ENCODE measurements around the gene JMJD4. TPM values are rescaled to one million over a fixed set of nuclear protein-coding genes. Genes with fewer than 3 reads are reported as not detected.

The JMJD4 gene
- total RNA-seq, 1 donor: 10.5 TPM

DNA sequence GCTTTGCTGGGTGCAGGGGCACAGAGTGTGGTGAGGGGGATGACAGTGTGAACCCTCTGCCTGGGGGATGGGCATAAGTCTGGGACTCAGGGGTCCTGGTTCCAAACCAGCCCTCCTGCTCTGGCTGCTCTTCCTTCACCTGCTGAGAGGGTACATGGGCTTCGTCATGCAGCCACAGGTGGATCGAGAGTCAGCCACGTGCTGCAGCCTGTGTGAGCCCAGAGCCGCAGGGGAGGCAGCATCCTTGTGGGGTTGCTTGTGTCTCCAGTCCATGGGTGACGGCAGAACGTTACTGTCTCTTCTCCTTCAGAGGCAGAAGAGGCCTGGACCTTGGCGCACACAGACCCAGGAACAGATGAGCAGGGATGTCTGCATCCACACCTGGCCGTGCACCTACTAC is 12.3 kb upstream of the JMJD4 start:
- no peak overlapping the region for H3K4me3 ChIP-seq (ENCODE audit: low read length)
- H3K9me3 ChIP-seq (ENCODE audit: low read depth, low read length): no peaks in the 10 kb centered on the region
- no peaks in the 10 kb centered on the region for H3K27me3 ChIP-seq (ENCODE audit: insufficient read depth, low read length)
- peaks cover 10% of the 10 kb centered on the region for H3K4me1 ChIP-seq (ENCODE audit: insufficient read depth, low read length)

GRCh38 chr1:227746676-227747075 is 11.6 kb upstream of the JMJD4 start:
- no peaks in the 10 kb centered on the region for H3K27me3 ChIP-seq (ENCODE audit: insufficient read depth, low read length)
- H3K9me3 ChIP-seq (ENCODE audit: low read depth, low read length): no peaks in the 10 kb centered on the region
- peaks cover 10% of the 10 kb centered on the region for H3K4me1 ChIP-seq (ENCODE audit: insufficient read depth, low read length)
- no peak overlapping the region for H3K4me3 ChIP-seq (ENCODE audit: low read length)

DNA sequence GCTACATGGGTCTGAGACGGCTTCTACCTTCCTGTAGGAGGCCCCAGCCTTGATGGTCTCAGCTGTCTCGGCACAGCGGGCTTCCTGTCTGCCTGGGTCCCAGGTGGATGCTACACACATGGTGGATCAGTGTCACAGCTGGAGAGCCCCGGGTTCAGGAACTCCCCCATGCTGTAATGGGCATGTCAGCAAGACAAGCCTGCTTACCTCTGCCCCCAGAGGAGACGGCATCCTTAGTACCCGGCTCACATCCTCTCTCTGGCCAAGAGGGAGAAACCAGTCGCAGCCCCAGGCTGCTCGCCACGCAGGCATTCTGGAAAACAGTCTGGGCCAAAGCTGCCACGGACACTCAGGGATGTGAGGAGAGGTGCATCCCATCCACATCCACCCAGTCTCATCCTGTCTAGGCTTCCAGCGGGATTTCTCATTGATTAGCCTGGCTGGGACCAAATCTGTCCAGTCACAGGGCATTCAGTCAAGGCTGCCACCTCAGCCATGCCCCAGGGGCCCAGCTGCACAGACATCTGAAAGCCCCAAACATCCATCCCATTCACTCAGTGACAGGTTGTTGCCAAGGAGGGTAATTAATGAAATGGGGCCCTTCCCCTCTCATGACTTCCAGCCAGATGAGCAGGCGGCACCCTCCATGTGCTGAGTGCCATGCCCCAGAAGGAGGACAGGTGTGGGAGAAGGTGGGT is 10.6 kb upstream of the JMJD4 start:
- Histone ChIP-seq H3K4me1 (ENCODE audit: insufficient read depth, low read length) (peaks cover 10% of the 10 kb centered on the region), H3K27me3 (ENCODE audit: insufficient read depth, low read length) (no peaks in the 10 kb centered on the region), H3K9me3 (ENCODE audit: low read depth, low read length) (no peaks in the 10 kb centered on the region), H3K4me3 (ENCODE audit: low read length) (no peak overlapping the region)

- no peak overlapping the region for H3K4me3 ChIP-seq (ENCODE audit: low read length)
- peaks cover 10% of the 10 kb centered on the region for H3K4me1 ChIP-seq (ENCODE audit: insufficient read depth, low read length)
- H3K27me3 ChIP-seq (ENCODE audit: insufficient read depth, low read length): no peaks in the 10 kb centered on the region
- H3K9me3 ChIP-seq (ENCODE audit: low read depth, low read length): no peaks in the 10 kb centered on the region
Observed at GRCh38 chr1:227744668-227745067, 9.6 kb upstream of the JMJD4 start.

GRCh38 chr1:227742738-227743715 is 7.9 kb upstream of the JMJD4 start:
- no peak overlapping the region for H3K4me3 ChIP-seq (ENCODE audit: low read length)
- H3K4me1 ChIP-seq (ENCODE audit: insufficient read depth, low read length): peaks cover 6% of the 10 kb centered on the region
- no peaks in the 10 kb centered on the region for H3K9me3 ChIP-seq (ENCODE audit: low read depth, low read length)
- no peaks in the 10 kb centered on the region for H3K27me3 ChIP-seq (ENCODE audit: insufficient read depth, low read length)

- no peaks in the 10 kb centered on the region for H3K9me3 ChIP-seq (ENCODE audit: low read depth, low read length)
- peaks cover 7% of the 10 kb centered on the region for H3K4me1 ChIP-seq (ENCODE audit: insufficient read depth, low read length)
Observed at GRCh38 chr1:227741166-227741870, 6.2 kb upstream of the JMJD4 start.

DNA sequence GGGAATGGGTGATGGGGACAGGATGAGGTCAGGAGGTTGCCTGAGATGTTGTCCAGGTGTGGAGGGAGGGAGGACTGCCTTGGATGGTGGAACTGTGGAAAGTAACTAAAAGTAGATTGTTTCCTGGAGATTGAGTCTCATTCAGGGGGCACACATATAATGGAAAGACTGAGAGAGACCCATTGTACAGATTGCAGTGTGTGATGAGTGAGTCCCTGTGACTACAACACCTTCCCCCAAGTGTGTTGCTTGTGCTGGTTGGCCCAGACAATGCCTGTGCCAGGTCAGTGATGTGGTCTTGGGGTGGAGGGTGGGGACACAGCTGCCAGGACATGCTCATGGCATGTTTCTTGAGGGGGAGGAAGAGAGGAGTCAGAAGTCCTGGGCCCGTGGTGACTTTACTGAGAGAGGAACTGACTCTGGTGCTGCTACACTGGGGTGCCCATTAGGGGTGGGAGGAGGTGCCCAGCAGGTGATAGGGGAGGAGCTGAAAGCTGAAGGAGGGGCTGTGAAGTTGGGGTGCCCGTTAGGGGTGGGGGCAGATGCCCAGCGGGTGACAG is 5.4 kb upstream of the JMJD4 start:
- Histone ChIP-seq H3K9me3 (ENCODE audit: low read depth, low read length) (no peaks in the 10 kb centered on the region), H3K4me1 (ENCODE audit: insufficient read depth, low read length) (peaks cover 14% of the 10 kb centered on the region), H3K4me3 (ENCODE audit: low read length) (no peak overlapping the region), H3K27me3 (ENCODE audit: insufficient read depth, low read length) (no peaks in the 10 kb centered on the region)

More at GRCh38 chr1:227741166-227741870, 6.2 kb upstream of the JMJD4 start:
- Histone ChIP-seq H3K4me3 (ENCODE audit: low read length) (no peak overlapping the region), H3K27me3 (ENCODE audit: insufficient read depth, low read length) (no peaks in the 10 kb centered on the region)

GRCh38 chr1:227739636-227740035 is 4.5 kb upstream of the JMJD4 start:
- Histone ChIP-seq H3K9me3 (ENCODE audit: low read depth, low read length) (no peaks in the 10 kb centered on the region), H3K27me3 (ENCODE audit: insufficient read depth, low read length) (no peaks in the 10 kb centered on the region), H3K4me3 (ENCODE audit: low read length) (no peak overlapping the region), H3K4me1 (ENCODE audit: insufficient read depth, low read length) (peaks cover 12% of the 10 kb centered on the region)

DNA sequence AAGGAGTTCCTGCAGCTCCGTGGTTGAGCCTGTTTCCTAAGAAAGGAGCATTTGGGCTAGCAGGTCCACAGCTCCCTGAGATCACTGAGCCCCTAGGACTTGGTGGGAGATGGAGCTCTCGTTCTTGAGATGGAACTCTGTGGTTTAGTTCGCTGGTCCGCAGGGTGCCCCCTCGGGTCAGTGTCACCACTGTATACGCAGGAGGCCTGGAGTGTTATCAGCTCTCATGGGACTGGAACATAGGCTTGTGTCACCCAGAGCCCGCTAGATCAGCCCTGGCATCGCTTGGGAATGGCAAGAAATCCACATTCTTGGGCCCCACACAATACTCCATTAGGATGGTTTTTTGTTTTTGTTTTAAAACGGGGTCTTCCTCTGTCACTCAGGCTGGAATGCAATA is 3.7 kb upstream of the JMJD4 start:
- Histone ChIP-seq H3K4me3 (ENCODE audit: low read length) (no peak overlapping the region), H3K4me1 (ENCODE audit: insufficient read depth, low read length) (peaks cover 19% of the 10 kb centered on the region), H3K27me3 (ENCODE audit: insufficient read depth, low read length) (no peaks in the 10 kb centered on the region), H3K9me3 (ENCODE audit: low read depth, low read length) (no peaks in the 10 kb centered on the region)

DNA sequence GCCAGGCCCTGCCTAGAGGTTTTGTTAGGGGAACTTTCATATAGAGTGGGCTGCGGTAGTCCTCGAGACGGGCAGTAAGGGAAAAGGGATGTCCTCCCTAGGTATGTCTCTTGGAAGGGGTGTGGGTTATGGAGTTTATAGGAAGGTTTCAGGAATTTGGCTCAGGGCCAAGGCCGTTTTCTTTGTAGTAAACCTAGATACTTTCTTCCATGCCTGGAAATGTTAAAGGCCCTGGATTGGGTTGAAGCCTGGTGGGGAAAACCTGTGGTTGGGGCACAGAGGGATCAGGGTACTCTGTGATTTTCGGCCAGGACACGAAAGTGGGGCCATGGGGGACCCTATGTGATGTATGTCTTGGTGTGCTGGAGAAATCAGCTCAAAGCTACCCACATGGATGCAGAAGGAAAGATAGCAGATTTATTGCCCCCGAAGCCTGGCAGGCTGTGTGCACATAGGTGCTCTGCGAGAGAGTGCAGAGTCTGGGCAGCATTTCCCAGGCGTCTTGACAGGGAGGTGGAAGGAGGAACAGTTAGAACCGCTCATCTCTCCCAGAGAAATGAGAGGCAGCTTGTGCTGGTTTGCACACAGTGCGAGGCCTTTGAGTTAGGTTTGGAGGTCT is 1.8 kb upstream of the JMJD4 start:
- H3K27me3 ChIP-seq (ENCODE audit: insufficient read depth, low read length): no peaks in the 10 kb centered on the region
- no peak overlapping the region for H3K4me3 ChIP-seq (ENCODE audit: low read length)
- no peaks in the 10 kb centered on the region for H3K9me3 ChIP-seq (ENCODE audit: low read depth, low read length)
- H3K4me1 ChIP-seq (ENCODE audit: insufficient read depth, low read length): peaks cover 25% of the 10 kb centered on the region

DNA sequence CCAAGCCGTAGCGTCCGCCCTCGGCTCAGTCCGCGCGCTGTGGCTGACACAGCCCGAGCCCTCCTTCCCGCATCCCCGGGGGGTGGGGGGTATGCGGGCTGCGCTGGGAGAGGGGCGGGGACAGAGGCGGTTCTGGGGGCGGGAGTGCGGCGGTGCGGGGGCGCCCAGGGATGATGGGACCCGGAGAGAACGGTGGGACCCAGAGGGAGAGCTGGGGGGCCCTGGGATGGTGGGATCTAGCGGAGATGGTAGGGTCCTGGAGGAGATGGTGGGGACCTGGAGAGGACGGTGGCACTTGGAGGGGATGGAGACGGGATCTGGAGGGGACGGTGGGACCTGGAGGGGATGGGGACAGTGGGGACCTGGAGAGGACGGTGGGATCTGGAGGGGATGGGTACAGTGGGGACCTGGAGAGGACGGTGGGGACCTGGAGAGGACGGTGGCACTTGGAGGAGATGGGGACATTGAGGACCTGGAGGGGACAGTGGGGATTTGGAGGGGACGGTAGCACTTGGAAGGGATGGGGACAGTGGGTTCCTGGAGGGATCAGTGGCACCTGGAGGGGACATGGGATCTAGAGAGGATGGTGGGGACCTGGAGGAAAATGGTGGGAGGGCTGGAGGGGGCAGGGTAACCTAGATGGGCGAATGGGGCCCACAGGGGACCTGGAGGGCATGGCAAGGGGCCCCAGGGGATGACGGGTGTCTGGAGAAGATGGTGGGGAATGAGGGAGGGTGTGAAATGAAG is 610 bp upstream of the JMJD4 start:
- Histone ChIP-seq H3K27me3 (ENCODE audit: insufficient read depth, low read length) (no peaks in the 10 kb centered on the region), H3K9me3 (ENCODE audit: low read depth, low read length) (no peaks in the 10 kb centered on the region), H3K4me1 (ENCODE audit: insufficient read depth, low read length) (peaks cover 25% of the 10 kb centered on the region), H3K4me3 (ENCODE audit: low read length) (peak overlapping the region; percentile 71)

DNA sequence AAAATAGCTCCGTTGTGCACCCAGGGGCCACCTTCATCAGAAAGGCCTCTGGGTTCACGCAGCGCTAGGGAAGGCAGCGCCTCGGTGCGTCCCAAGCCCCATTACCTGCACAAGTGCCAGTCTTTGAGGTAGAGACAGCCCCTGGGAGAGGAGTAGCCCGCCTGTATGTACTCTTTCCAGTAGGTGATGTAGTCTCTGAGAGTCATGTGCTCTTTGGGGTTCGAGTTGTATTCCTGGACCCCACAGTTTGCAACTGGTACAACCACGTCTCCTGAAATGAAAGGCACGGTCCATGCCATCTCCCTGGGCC is 601 bp downstream of the JMJD4 start:
- no peaks in the 10 kb centered on the region for H3K9me3 ChIP-seq (ENCODE audit: low read depth, low read length)
- peaks cover 25% of the 10 kb centered on the region for H3K4me1 ChIP-seq (ENCODE audit: insufficient read depth, low read length)
- peak overlapping the region; percentile 71 for H3K4me3 ChIP-seq (ENCODE audit: low read length)

DNA sequence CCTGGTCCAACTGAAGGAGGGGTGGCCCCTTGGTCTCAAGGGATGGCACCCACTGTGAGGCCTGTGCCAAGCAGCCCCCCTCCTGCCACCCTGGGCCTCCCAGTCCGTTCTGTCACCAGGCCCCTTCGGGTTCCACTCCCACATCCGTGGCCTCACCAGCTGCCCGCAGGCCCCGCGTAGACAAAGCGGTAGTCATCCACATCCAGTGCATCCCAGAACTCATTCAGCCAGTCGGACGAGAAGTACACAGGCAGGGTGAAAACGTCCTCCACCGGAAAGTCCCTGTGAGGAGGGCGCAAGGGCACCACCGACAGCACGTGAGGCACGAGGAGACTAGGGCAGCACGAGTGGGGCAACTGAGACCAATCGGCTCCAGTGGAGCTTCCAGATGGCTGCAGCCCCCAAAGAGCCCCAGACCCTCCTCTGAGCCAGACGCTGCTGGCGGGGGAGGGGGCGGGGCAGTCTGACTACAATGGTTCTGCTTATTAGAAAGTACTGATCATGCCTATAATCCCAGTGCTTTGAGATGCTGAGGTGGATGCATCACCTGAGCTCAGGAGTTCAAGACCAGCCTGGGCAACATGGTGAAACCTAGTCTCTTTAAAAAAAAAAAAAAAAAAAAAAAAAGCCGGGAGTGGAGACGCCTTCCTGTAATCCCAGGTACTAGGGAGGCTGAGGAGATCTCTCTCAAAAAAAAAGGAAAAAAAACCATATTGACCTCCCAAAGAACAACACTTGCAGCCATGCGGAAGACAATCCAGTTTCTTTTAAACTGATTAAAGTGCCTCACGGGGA is 1.2 kb downstream of the JMJD4 start:
- peak overlapping the region; percentile 71 for H3K4me3 ChIP-seq (ENCODE audit: low read length)
- H3K9me3 ChIP-seq (ENCODE audit: low read depth, low read length): no peaks in the 10 kb centered on the region

More for the DNA sequence above, 601 bp downstream of the JMJD4 start:
- no peaks in the 10 kb centered on the region for H3K27me3 ChIP-seq (ENCODE audit: insufficient read depth, low read length)

More for the DNA sequence above, 1.2 kb downstream of the JMJD4 start:
- Histone ChIP-seq H3K4me1 (ENCODE audit: insufficient read depth, low read length) (peaks cover 27% of the 10 kb centered on the region), H3K27me3 (ENCODE audit: insufficient read depth, low read length) (no peaks in the 10 kb centered on the region)
